Right ventricle myocardium inferior (tissue), 1 donor: Measurements from ENCODE around the gene FAM229A. TPM values are rescaled to one million over a fixed set of nuclear protein-coding genes. Genes with fewer than 3 reads are reported as not detected.
"Not testable (repeated sequence)": the region's sequence is repeated elsewhere in the genome, so short reads cannot be mapped to it uniquely, and the experiment has no call there.

Experiments used
- ATAC-seq: fragments of 200-7000 bp; cut with Tn5 transposase; one replicate; pipeline ENCODE4 v1.9.1; 2020; ENCODE audit warnings: mild to moderate bottlenecking, moderate library complexity
- DNase-seq: peaks from one replicate; pipeline ENCODE4 v3.0.0; 2021; ENCODE audit errors: missing footprints
- intact Hi-C: fragments of 100-400 bp; cut with DNase I; formaldehyde crosslinking; loops from one replicate; pipeline ENCODE4 v1.11.0; 2022
- long read RNA-seq: library from polyadenylated mRNA; unstranded; transcript quantifications from one replicate; pipeline ENCODE4 v2.0.0, GENCODE V29; 2021
- total RNA-seq: library from RNA; stranded (reverse); fragmentation: NEBNext Ultra II Directional; extraction: Animal tissue kit (Norgen Biotek cat#: 25700); gene quantifications from one replicate; pipeline ENCODE4 v1.2.1, GENCODE V29; 2021
- donor health status: DM: no; HTN: yes; CAD: no; lungs with severe emphysema.

Gene FAM229A, protein sequence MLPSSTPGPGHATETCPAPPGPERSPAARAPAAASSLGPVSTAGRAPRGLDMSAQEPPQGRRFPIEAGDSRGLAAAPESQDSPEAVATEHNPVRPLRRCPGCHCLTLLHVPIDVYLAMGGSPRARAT
- total RNA-seq: 2.4 TPM
- long read RNA-seq: 0 reads

DNA sequence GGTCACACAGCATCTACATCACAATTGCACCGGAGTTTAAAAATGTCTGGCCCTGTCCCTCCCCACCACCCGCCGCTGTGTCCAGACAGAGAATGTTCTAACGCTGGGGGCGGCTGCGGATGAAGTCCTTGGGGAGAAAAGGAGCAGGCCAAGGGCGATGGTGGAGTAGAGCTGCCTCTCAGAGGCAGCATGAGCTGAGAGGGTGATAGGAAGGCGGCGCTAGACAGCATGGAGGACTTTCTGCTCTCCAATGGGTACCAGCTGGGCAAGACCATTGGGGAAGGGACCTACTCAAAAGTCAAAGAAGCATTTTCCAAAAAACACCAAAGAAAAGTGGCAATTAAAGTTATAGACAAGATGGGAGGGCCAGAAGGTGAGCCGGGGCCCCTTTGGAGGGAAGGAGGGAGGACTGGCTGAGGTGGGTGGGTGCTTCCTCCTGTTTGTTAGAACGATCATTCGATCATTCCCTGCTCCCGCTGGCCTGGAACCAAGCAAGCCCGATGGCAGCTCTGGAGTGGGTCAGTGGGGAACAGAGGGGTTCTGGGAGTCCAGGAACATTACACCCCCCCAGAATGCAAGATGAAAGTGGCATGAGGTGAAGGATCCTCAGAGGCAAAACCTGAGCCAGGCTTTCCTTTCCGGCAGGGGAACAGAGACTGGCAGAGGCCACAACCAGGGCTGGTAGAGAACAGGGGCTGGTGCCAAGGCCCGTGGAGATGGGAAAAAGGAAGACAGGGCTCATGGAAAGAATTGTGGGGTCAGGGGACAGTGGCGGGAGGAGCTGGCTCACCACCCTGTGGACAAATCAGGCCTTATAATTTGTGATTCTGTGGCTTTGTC is at the start of gene FAM229A, which contains the start of gene TSSK3:
FAM229A (minus strand) TSS at position 12 of the 840 bp plus-strand sequence. CDS start 394 bp downstream, outside the sequence.
TSSK3 (plus strand) TSS at position 66 of the 840 bp plus-strand sequence; CDS start at position 229, 163 bp downstream.
- ATAC-seq (no peak), DNase-seq (no peak)
- intact Hi-C loops: no loop called here

DNA sequence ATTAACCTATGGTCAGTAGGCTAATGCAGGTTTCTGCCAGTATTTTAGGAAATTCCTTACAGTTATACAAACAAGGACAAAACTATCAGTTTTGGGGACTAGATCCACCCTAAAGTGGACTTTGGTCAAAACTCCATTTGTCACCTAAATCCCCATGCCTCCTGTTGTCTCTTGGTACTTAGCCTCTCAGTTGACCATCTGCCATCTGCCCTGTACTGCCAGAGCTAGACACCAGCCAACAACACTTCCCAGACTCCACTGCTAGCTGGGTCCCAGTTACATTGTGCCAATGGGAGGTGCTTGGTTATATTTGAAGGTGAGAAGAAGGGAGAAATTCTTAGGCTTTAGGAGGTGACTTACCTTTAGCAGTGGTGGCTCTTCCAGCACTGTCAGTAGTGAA is 49.0 kb upstream of the FAM229A start:
- DNase-seq (no peak), ATAC-seq (no peak)
- intact Hi-C loops: no loop called here

DNA sequence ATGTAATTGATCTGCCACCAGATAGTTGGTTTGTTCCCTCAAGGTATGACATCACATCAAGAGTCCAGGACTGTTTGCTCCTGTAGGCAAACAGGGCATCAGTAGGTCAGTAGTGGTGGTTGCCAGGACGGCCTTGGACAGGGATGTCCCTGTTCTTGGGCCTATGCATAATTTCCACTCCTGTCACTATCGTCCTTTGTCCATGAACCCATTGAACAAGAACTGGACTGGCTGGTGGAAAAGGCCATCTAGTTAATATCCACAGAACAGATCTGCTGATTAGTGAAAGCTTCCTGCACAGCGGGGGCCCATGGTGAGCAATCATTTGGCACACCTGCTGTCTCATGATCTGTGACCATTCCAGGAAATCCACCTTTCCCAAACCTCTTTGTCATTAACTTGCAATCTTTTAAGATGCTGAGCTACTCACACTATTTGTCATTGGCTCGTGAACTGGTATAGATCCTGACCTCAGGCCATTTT is 44.4 kb upstream of the FAM229A start:
- DNase-seq: no peak
- intact Hi-C loops: no loop called here

DNA sequence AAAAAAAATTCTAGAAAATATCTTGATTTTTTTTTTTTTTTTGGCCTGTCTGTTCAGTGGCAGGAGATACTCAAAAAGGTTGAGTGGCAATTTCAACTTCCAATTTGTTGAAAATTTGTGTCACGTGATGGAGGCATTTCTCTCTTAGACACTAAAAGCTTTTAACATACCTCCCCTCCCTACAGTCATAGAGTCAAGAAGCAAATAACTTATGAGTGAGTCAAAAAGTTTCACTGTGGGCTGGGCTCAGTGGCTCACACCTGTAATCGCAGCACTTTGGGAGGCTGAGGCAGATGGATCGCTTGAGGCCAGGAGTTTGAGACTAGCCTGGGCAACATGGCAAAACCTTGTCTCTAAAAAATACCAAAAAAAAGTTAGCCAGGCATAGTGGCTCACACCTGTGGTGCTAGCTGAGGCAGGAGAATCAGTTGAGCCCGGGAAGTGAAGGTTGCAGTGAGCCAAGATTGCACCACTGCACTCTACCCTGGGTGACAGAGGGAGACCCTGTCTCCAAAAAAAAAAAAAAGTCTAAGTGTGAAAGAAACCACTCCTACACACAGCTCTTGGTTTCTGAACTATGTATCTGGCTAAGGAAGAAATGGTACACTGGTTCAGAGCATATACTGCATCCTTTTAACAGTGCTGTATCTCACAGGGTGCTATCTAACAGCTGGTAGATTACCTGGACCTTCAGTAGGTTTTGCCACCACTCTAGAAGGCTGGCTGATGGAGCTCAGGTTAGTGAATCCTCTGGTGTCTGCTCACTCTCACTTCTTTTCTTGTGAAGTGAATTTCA is 43.6 kb upstream of the FAM229A start:
- DNase-seq: no peak
- intact Hi-C loops: no loop called here
- no peak for ATAC-seq

More for the DNA sequence above, 44.4 kb upstream of the FAM229A start:
- no peak for ATAC-seq

DNA sequence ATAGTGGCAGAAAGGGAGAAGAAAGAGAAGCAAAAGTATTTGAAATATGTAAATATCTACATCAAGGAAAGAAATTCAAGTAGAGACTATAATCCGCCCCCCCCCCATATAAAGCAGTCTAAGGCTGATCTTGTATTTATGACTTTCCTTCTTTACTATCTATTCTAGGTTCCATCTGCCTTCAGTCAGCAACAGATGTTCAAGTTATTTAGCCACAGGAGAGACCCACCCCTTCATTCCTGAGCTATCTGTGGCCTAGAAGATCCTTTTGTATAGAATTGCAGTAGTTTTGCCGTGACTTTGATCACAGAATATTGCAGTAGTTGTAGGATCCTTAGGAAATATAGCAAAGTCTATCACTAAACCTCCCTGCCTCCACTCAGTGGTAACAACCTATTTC is 42.7 kb upstream of the FAM229A start:
- DNase-seq (no peak), ATAC-seq (no peak)
- intact Hi-C loops: no loop called here

DNA sequence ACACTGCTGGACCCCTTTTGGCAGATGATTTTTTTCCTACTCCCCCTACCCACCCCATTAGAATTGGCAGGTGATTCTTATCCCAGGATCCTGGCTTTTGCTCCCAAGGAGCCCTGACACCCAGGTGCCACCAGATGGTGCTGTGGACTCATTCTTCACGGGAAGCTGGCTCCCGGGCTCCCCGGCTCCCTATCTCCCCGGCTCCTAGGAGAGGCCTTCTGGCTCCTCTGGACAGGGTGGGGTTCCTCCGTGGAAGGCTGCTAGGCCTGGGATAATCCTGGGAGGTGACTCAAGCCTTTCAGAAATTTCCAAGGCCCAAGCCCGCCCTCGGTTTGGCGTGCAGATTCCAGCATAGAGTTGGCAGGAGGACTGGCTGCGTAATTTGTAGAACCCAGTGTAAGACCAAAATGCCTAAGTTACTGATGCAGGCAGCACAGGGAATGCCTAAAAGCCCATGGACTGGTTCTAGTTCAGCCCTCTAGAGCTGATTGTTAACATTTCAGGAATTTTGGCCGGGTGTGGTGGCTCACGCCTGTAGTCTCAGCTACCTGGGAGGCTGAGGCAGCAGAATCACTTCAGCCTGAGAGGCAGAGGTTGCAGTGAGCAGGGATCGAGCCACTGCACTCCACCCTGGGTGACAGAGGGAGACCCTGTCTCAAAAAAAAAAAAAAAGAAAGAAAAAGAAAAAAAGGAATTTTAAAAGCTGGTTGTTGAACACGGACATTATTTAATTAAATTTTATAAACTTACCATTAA is 38.8 kb upstream of the FAM229A start:
- intact Hi-C loops: loop anchor here (1.0 kb wide), 1 partner anchor 12 kb away; no protein-coding TSS in a partner anchor
- ATAC-seq (peak; percentile 99), DNase-seq (peak; percentile 93)

DNA sequence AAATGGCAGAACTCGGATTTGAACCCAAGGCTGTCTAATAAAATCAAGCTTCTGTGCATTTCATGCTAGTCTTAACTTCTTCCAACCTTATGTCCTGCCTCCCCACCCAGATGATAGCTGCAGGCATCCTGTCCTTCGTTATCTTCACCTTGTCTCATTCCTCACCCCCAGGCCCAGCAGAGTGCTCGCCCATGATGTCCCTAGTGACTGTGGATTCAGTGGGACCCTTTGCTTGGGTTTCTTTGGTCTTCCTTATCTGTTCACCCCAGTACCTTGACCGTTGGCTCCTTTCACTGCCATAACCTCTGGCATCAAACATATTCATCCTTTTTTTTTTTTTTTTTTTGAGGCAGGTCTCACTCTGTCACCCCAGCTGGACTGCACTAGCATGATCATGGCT is 37.6 kb upstream of the FAM229A start:
- no peak for DNase-seq
- intact Hi-C loops: loop anchor here (10.0 kb wide), 1 partner anchor 185 kb away; no protein-coding TSS in a partner anchor
- no peak for ATAC-seq

DNA sequence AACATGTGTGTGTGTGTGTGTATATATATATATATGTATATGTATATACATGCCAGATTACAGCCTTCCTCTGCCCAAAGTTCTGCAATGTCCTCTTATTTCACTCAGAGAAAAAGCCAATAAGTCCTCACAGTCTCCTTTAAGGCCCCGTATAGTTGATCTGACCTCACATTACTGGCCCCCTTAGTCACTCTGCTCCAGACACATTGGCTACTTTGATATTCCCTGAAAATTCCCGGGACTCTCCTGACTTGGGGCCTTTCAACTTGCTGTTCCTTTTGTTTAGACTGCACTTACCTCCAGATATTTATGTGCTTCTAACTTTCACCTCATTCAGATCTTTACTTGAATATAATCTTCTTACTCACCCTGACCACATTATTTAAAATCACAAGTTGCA is 36.1 kb upstream of the FAM229A start:
- DNase-seq (no peak), ATAC-seq (no peak)
- intact Hi-C loops: loop anchor here (10.0 kb wide), 1 partner anchor 184 kb away; no protein-coding TSS in a partner anchor

DNA sequence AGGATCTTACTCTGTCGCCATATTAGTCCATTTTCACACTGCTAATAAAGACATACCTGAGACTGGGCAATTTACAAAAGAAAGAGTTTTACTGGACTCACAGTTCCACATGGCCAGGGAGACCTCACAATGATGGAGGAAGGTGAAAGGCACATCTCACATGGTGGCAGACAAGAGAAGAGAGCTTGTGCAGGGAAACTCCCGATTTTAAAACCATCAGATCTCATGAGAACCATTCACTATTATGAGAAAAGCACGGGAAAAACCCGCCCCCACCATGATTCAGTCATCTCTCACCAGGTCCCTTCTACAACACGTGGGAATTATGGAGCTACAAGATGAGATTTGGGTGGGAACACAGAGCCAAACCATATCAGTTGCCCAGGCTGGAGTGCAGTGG is 34.2 kb upstream of the FAM229A start:
- intact Hi-C loops: loop anchor here (10.0 kb wide), 1 partner anchor 182 kb away; no protein-coding TSS in a partner anchor
- not testable (repeated sequence) for ATAC-seq, DNase-seq

DNA sequence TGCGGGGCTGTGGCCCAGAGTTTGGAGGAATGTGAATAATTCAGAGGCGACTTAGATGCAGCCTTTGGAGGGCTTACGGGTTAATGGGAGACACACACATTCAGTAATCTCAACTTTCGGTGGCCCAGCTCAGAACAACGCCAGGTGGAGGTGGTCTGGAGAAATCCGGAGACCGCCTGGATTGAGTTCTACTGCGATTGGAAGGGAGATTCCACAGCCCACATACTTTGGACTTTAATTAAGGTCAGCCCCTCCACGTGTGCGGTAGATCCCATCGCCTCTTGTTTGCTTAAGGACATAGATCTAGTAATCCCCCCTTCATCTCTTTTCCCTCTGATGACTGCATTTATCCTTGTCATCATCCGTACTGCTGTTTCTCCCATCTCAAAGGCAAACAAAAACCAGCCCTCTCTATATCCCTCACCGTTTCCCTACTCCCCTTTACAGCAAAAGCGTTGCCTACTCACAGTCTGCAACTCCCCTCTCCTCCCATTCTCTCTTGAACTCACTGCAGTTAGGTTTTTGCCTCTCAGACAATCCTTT is 32.7 kb upstream of the FAM229A start:
- DNase-seq (no peak), ATAC-seq (no peak)
- intact Hi-C loops: loop anchor here (10.0 kb wide), 1 partner anchor 180 kb away; no protein-coding TSS in a partner anchor

DNA sequence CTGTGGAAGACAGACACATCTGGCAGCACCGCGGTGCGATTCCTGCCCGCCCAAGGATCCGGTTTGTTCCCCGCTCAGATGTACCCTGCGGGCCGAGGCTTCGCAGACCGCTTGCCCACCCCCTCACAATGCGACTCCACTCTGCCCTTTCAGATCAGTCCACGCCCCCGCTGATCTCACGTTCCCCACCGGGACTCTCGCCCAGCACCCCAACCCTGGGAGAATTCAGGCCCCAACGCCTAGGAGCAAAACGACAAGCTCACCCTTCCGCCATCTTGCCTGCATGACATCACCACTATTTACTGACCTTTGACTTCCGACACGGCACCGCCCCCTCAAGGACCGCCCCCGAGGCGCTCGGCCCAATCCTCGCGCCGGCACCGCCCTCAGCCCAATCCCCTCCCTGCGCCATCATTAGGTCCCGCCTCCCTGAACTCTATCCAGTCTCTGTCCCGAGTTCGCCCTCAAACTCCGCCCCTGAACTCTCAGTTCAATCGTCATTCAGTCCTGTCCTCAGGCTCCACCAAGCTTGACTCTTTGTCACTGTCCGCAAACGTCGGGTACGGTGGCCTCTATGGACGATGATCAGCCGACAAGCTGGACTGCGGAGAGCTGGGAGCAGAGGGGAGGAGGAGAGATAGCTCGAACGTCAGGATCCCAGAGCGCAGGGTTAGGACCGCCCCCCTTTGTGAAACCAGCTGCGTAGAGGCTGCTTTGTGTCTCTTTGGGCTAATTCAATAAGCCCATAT is 32.0 kb upstream of the FAM229A start, which contains the start of gene BSDC1:
BSDC1 (minus strand) TSS at position 301 of the 749 bp plus-strand sequence; CDS start at position 274, 27 bp downstream.
- ATAC-seq (peak; percentile 99), DNase-seq (peak; percentile 97)
- intact Hi-C loops: loop anchor here (10.0 kb wide), 1 partner anchor 180 kb away; no protein-coding TSS in a partner anchor

DNA sequence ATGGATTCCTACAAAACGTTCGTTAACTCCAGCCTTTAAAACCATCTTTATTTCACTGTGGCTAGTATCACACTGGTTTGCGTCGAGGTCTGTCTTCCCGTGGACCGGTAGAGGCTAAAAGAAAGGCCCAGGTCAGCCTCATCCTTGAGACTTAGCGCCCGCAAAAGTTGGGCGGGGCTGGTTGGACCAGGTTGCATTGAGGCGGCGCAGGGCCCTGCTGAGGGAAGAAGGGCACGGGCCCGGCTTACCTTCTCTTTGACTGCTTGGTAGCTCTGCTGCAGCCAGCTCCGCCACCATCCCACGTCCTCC is 31.5 kb upstream of the FAM229A start:
- peak; percentile 83 for DNase-seq

DNA sequence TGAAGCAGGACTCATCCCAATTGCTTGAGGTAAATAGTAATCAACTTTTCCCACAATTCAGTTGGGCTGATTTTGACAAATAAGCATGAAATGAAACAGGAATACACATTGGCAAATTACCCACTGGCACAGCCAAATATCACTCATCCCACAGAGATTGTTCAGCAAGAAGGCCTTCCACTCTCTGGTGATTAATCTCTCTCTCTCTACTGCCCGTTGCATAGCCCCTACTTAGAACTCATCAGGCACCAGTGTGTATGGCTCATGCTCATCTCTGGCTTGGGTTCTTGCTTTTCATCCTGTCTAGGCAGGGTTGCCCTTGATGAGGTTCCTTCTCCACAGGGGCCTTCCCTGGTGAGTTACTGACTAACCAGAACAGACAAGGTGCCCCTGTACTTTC is 30.9 kb upstream of the FAM229A start:
- ATAC-seq: no peak
- no peak for DNase-seq
- intact Hi-C loops: loop anchor here (10.0 kb wide), 1 partner anchor 178 kb away; no protein-coding TSS in a partner anchor

More for the DNA sequence above, 31.5 kb upstream of the FAM229A start:
- ATAC-seq: peak; percentile 17
- intact Hi-C loops: loop anchor here (10.0 kb wide), 1 partner anchor 179 kb away; no protein-coding TSS in a partner anchor

DNA sequence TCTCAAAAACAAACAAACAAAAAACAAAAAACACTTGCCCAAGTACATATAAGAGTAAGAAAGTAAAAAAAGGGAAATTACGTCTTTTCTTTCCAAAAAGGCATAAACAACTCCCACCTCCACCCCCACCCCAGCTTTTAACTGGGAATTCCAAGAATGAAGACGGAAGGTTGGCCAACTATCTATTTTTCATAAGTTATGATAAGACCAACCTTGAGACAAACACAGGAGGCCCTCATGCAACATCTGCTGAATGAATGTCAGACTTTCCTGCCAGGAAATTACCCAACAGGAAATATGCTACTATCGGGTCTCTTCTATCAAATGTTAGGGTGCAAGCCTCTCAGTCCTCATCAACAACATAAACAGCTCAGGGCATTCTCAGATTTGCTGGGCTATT is 30.0 kb upstream of the FAM229A start:
- DNase-seq: no peak
- intact Hi-C loops: loop anchor here (10.0 kb wide), 1 partner anchor 178 kb away; no protein-coding TSS in a partner anchor
- no peak for ATAC-seq

DNA sequence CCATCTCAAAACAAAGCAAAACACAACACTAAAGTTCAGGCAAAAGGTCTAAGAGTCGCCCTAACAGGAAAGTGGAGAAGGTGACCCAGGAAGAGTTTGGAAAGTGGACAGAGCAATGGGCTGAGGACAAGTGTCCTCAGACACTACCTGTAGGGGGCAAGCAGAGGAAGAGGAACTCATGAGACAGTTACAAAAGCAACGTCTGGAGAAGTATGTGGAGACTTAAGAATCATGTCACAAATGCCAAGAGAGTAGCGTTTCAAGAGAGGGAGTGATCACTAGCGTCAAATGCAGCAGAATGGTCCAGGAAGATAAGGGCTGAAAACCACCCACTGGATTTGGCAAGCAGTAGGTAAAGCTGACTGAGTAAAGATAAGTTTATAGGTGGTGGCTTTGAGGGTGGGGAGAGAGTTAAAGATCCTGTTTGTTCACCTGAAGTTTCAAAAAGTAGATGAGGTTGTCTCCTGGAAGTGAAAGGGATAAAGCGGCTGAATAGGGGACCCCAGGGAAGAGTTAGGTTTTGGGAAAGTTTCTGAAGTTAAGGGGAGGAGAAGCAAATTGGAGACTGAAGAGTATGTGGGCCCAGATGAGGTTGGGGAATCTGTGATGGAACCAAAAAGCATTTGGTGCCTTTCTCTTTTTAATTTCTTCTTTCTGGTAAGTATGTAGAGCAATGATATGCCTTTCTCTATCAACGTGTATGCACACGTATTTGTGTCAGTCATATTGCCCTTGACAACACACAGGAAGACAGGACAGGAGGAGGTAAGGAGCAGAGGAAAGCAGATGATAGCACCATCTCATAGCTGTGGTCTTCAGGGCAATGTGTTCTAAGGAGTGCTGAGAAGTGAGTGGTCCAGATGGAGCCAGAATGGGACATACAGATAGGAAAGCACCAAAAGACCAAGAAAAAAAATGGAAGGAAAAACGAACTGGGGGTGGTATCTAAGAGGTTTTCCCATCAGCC is 28.9 kb upstream of the FAM229A start:
- DNase-seq (no peak), ATAC-seq (no peak)
- intact Hi-C loops: loop anchor here (10.0 kb wide), 1 partner anchor 176 kb away; no protein-coding TSS in a partner anchor

DNA sequence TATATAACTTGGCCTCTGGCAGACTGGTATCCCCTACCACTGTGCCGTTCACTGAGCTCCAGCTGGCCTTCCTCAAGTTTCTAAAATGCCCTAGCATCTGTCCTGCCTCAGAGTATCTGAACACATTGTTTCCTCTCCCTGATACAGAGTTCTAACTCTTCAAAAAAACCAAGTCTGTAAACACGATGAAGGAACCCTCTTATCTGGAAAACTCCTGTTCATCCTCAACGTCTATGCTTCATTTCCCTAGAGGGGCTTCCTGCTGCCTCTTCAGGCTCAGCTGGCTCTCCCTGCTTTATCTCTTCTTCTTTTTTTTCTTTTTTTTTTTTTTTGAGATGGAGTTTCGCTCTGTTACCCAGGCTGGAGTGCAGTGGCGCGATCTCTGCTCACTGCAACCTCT is 26.4 kb upstream of the FAM229A start:
- DNase-seq (no peak), ATAC-seq (no peak)
- intact Hi-C loops: no loop called here
